Endothelial cell of umbilical vein (primary cell): ENCODE results near the gene MACROD2. TPM values are rescaled to one million over a fixed set of nuclear protein-coding genes. Genes with fewer than 3 reads are reported as not detected.

ENCODE experiments used
- BruUV-seq: library from RNA; stranded (reverse); fragments of 400-500 nt; replicated peaks from 2 replicates; lab custom pipeline; 2021; lab: Mats Ljungman, UMichigan
- CTCF ChIA-PET: fragments of 300-600, 350-600 bp; sonication (Branson Sonifier 250); formaldehyde crosslinking; loops from one replicate; lab custom pipeline; 2021; ENCODE audit warnings: antibody characterized with exemption, inconsistent platforms; lab: Charles Lee
- POLR2A ChIA-PET: fragments of 300-600, 350-600 bp; sonication (Branson Sonifier 250); formaldehyde crosslinking; loops from one replicate; lab custom pipeline; 2021; ENCODE audit warnings: antibody characterized with exemption, inconsistent platforms; lab: Charles Lee
- DNase-seq: peaks from one replicate; pipeline ENCODE4 v3.0.0-alpha.2; 2011; ENCODE audit warnings: low read depth, low spot score
- FAIRE-seq: peaks from 2 replicates; lab custom pipeline; 2011; peaks lifted over from hg19 to GRCh38; lab: Jason Lieb, UNC
- H2AFZ ChIP-seq: 2 replicates; pipeline ENCODE4 v1.6.0; 2012; ENCODE audit warnings: low read depth, low read length, control low read depth, inconsistent platforms
- H3K27ac ChIP-seq: 2 replicates; pipeline ENCODE4 v1.5.1; 2011; ENCODE audit warnings: low read depth, mild to moderate bottlenecking, control low read depth, low read length, moderate library complexity; ENCODE audit not compliant: insufficient read depth
- H3K27me3 ChIP-seq, 2 experiments: 2 replicates each; pipeline versions ENCODE4 v1.6.0 to v1.6.1; 2011; ENCODE audit warnings: low read length in 2 of 2, mixed read lengths in 1 of 2; ENCODE audit not compliant: control insufficient read depth in 2 of 2, insufficient read depth in 2 of 2
- H3K36me3 ChIP-seq, 2 experiments: 2 replicates in 1 of 2; 3 replicates in 1 of 2; pipeline ENCODE4 v1.5.1; 2011; ENCODE audit warnings: low read length in 2 of 2, mild to moderate bottlenecking in 1 of 2, moderate library complexity in 1 of 2; ENCODE audit not compliant: control insufficient read depth in 2 of 2, insufficient read depth in 2 of 2; ENCODE audit errors: extremely low read depth in 1 of 2
- H3K4me1 ChIP-seq: 3 replicates; pipeline ENCODE4 v1.5.1; 2011; ENCODE audit warnings: mild to moderate bottlenecking, low read length; ENCODE audit not compliant: control insufficient read depth, insufficient read depth; ENCODE audit errors: extremely low read depth
- H3K4me2 ChIP-seq: 2 replicates; pipeline ENCODE4 v1.6.1; 2011; ENCODE audit warnings: low read length, control low read depth, mixed read lengths; ENCODE audit not compliant: insufficient read depth
- H3K4me3 ChIP-seq, 3 experiments: fragments of 200-600 bp in 1 of 3; sonication (generic), shearing (Covaris generic) in 1 of 3; replicated peaks in 1 of 3; 2 replicates each; pipeline ENCODE4 v1.5.1; 2011 to 2016; ENCODE audit warnings: control low read depth in 3 of 3, low read length in 3 of 3, mild to moderate bottlenecking in 2 of 3, inconsistent platforms in 1 of 3, low read depth in 1 of 3, moderate library complexity in 1 of 3; ENCODE audit not compliant: insufficient read depth in 1 of 3
- H3K79me2 ChIP-seq: 2 replicates; pipeline ENCODE4 v1.6.0; 2012; ENCODE audit warnings: low read length, inconsistent platforms; ENCODE audit not compliant: control insufficient read depth, insufficient read depth
- H3K9ac ChIP-seq: replicated peaks from 2 replicates; pipeline ENCODE3; 2011; ENCODE audit warnings: low read length, control low read depth; ENCODE audit not compliant: insufficient read depth; ENCODE audit errors: extremely low read depth
- H3K9me1 ChIP-seq: replicated peaks from 3 replicates; pipeline ENCODE4 v1.6.0; 2011; ENCODE audit warnings: mild to moderate bottlenecking, low read length; ENCODE audit not compliant: control insufficient read depth, insufficient read depth; ENCODE audit errors: extremely low read depth
- H3K9me3 ChIP-seq: replicated peaks from 2 replicates; pipeline ENCODE4 v1.5.1; 2012; ENCODE audit warnings: low read length, inconsistent platforms; ENCODE audit not compliant: control insufficient read depth, insufficient read depth
- H4K20me1 ChIP-seq: replicated peaks from 2 replicates; pipeline ENCODE3; 2011; ENCODE audit warnings: mild to moderate bottlenecking, low read length; ENCODE audit not compliant: control insufficient read depth, insufficient read depth; ENCODE audit errors: extremely low read depth
- EZH2 ChIP-seq: IDR thresholded peaks from 2 replicates; pipeline ENCODE4 v1.6.1; 2012; ENCODE audit warnings: borderline replicate concordance, low read depth, mild to moderate bottlenecking, moderate library complexity, low read length, inconsistent platforms; ENCODE audit not compliant: severe bottlenecking
- FOS ChIP-seq: IDR thresholded peaks from 2 replicates; pipeline ENCODE4 v1.6.1; 2011; ENCODE audit warnings: mild to moderate bottlenecking, low read length, moderate library complexity, borderline replicate concordance; ENCODE audit not compliant: insufficient read depth
- GATA2 ChIP-seq: IDR thresholded peaks from 2 replicates; pipeline ENCODE4 v1.7.0; 2011; ENCODE audit warnings: low read depth, mild to moderate bottlenecking, moderate library complexity, mixed read lengths, low read length; ENCODE audit not compliant: insufficient read length, insufficient read depth
- JUN ChIP-seq: IDR thresholded peaks from 2 replicates; pipeline ENCODE4 v1.6.1; 2011; ENCODE audit warnings: borderline replicate concordance, low read depth; ENCODE audit not compliant: insufficient read length, insufficient read depth
- MYC ChIP-seq: IDR thresholded peaks from one replicate; pipeline ENCODE4 v1.6.1; 2011; ENCODE audit warnings: mild to moderate bottlenecking, low read depth, low read length
- POLR2A ChIP-seq: IDR thresholded peaks from 2 replicates; pipeline ENCODE4 v1.6.1; 2012; ENCODE audit warnings: low read depth, mild to moderate bottlenecking, control low read depth, low read length
- POLR2AphosphoS5 ChIP-seq: IDR thresholded peaks from 2 replicates; pipeline ENCODE4 v1.6.1; 2012; ENCODE audit warnings: low read depth, mild to moderate bottlenecking, control low read depth, low read length, moderate library complexity; ENCODE audit not compliant: insufficient read depth
- dilution Hi-C: fragments of 300-500 bp; cut with MboI; formaldehyde crosslinking; loops from one replicate; pipeline ENCODE4 v1.15.0; 2019; ENCODE audit warnings: low sequenced_read_pairs; ENCODE audit not compliant: extremely low pct_ligation_motif_present
- intact Hi-C: fragments of 100-400 bp; cut with micrococcal nuclease; formaldehyde crosslinking; loops from one replicate; pipeline ENCODE4 v1.10.0; 2022
- polyA plus RNA-seq, 4 experiments: library from polyadenylated mRNA; depleted of rRNA in 3 of 4; stranded (reverse) in 3 of 4; unstranded in 1 of 4; fragments of >200 nt; gene quantifications; 2 replicates each; pipeline versions ENCODE4 v1.2.1 to v1.2.3, GENCODE V29; 2011 to 2012; ENCODE audit warnings: missing spikeins in 1 of 4
- total RNA-seq: library from RNA; stranded (reverse); gene quantifications from 2 replicates; pipeline ENCODE4 v1.2.3, GENCODE V29; 2021
- TF ChIP-seq, protein P1 (sequence below): IDR thresholded peaks from 2 replicates; pipeline ENCODE4 v1.6.1; 2011; ENCODE audit not compliant: insufficient read depth, insufficient read length
- TF ChIP-seq, protein P2 (sequence below), 2 donors: IDR thresholded peaks; 1 replicate in 1 of 2; 2 replicates in 1 of 2; pipeline ENCODE4 v1.5.1; 2011; ENCODE audit warnings: low read length in 2 of 2, mild to moderate bottlenecking in 2 of 2, moderate library complexity in 2 of 2, control low read depth in 1 of 2, inconsistent platforms in 1 of 2, low read depth in 1 of 2; ENCODE audit not compliant: insufficient read depth in 1 of 2; ENCODE audit errors: extremely low read depth in 1 of 2

The MACROD2 gene
- total and polyA plus RNA-seq, 2 donors (not counting 3 experiments of a cell fraction or from before 2014, with no cell fraction given), result 0.11 to 0.73 TPM

DNA sequence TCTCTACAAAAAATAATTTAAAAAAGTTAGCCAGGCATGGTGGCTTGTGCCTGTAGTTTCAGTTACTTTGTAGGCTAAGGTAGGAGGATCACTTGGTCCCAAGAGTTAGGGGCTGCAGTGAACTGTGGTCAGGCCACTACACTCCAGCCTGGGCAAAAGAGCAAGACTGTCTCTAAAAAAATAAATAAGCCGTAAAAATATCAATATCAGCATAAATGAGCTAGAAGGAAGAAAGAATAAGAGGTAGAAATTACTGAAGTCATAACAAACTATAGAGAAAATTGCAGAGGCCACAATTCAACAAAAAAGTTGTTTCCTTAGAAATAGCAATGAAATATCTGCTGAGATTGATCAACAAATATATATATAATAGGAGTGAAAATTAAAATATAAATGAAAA lies 1169.4 kb downstream of the MACROD2 start:
- Histone ChIP-seq H3K4me2 (no peak overlapping the region), H3K4me1 (no peaks in the 10 kb centered on the region), H2AFZ (no peak overlapping the region), H3K9ac (no peak overlapping the region), H4K20me1 (no peaks in the 10 kb centered on the region), H3K27me3 (no peaks in the 10 kb centered on the region), H3K4me3 (no peak overlapping the region), H3K9me3 (no peaks in the 10 kb centered on the region), H3K9me1 (no peaks in the 10 kb centered on the region), H3K27ac (no peak overlapping the region), H3K36me3 (no peaks in the 10 kb centered on the region), H3K79me2 (no peaks in the 10 kb centered on the region)
- ChIA-PET CTCF (no interaction called here), POLR2A (no interaction called here)
- DNase-seq (no peak), FAIRE-seq (no peak)
- TF ChIP-seq, protein P1, sequence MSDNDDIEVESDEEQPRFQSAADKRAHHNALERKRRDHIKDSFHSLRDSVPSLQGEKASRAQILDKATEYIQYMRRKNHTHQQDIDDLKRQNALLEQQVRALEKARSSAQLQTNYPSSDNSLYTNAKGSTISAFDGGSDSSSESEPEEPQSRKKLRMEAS, result no peak
- TF ChIP-seq, protein P2, sequence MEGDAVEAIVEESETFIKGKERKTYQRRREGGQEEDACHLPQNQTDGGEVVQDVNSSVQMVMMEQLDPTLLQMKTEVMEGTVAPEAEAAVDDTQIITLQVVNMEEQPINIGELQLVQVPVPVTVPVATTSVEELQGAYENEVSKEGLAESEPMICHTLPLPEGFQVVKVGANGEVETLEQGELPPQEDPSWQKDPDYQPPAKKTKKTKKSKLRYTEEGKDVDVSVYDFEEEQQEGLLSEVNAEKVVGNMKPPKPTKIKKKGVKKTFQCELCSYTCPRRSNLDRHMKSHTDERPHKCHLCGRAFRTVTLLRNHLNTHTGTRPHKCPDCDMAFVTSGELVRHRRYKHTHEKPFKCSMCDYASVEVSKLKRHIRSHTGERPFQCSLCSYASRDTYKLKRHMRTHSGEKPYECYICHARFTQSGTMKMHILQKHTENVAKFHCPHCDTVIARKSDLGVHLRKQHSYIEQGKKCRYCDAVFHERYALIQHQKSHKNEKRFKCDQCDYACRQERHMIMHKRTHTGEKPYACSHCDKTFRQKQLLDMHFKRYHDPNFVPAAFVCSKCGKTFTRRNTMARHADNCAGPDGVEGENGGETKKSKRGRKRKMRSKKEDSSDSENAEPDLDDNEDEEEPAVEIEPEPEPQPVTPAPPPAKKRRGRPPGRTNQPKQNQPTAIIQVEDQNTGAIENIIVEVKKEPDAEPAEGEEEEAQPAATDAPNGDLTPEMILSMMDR (IDR thresholded peaks at IDR 0.05; ENCODE audit: extremely low read depth in 1 of 2, insufficient read depth in 1 of 2, low read depth in 1 of 2, low read length in 2 of 2), result no peak
- TF ChIP-seq EZH2 (no peak), POLR2AphosphoS5 (no peak), GATA2 (no peak), POLR2A (no peak), FOS (no peak), JUN (no peak), MYC (no peak)
- dilution Hi-C loops (no loop called here), intact Hi-C loops (no loop called here)
- no TSS peak for BruUV-seq
